GM13977 (cell line): ENCODE data around the gene RHBDL2.
A peak's percentile ranks its signal among the peaks of the same experiment; 100 is the strongest.
"Not testable (repeated sequence)": the region's sequence is repeated elsewhere in the genome, so short reads cannot be mapped to it uniquely, and the experiment has no call there.

Experiments
- DNase-seq: peaks from one replicate; pipeline ENCODE4 v3.0.0; 2012; ENCODE audit warnings: low spot score
- CTCF ChIP-seq: IDR thresholded peaks from 2 replicates; pipeline ENCODE4 v1.5.1; 2012; ENCODE audit warnings: mild to moderate bottlenecking, control low read depth; ENCODE audit not compliant: insufficient read depth; ENCODE audit errors: extremely low read depth, missing control alignments
- in situ Hi-C: fragments of 300-500 bp; cut with MboI; formaldehyde crosslinking; loops from one replicate; pipeline ENCODE4 v1.12.0; 2022; ENCODE audit warnings: low sequenced_read_pairs, low pct_unique_long_range_greater_than_20kb, mixed read lengths, inconsistent platforms; ENCODE audit not compliant: unreplicated experiment

RHBDL2 gene

DNA sequence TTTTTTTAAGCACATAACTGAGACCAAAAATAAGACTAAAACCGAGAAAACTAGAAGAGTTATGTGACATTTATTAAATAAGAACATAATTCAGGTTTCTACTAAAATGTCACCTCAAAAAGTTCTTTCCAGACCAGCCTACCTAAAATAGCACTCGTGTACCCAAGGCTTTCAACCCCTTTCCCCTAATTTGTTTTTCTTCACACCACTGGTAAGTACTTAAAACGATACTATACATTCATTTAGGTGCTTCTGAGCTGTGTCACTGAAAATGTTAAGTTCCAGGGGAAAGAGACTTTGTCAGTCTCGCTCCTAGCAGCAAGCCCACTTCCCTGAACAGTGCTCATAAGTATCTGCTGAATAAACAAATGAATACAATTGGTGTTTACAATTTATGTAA is 88.8 kb downstream of the RHBDL2 start:
- peak; percentile 53 for DNase-seq
- in situ Hi-C loops = no loop called here
- TF ChIP-seq CTCF = no peak

DNA sequence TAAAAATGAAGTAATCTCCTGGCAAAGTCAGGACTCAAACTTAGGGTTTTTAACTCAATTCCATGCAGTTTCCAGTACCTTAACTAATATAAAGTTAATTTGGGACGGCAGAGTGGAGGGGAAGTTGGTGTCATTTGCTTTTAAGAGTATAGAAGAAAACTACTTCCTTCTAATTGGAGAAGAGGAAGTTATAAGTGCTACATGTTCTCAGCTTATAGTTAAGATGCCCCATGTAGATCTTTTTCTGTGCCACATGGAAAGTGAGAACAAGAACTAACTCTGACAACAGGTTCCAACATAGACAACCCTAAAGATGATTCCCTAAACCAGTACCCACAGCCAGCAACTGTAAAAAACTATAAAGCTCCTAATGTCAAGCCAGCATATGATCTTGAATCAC is 93.6 kb downstream of the RHBDL2 start:
- TF ChIP-seq CTCF = no peak
- no peak for DNase-seq
- in situ Hi-C loops = loop anchor here (25.0 kb wide), 1 partner anchor 811 kb away; the partner anchor contains the start of gene POU3F1

- in situ Hi-C loops = loop anchor here (25.0 kb wide), 1 partner anchor 809 kb away; the partner anchor contains the start of gene POU3F1
- DNase-seq = no peak
- no peak for TF ChIP-seq CTCF
These were observed 95.4 kb downstream of the RHBDL2 start for GRCh38 chr1:38846210-38846609.

DNA sequence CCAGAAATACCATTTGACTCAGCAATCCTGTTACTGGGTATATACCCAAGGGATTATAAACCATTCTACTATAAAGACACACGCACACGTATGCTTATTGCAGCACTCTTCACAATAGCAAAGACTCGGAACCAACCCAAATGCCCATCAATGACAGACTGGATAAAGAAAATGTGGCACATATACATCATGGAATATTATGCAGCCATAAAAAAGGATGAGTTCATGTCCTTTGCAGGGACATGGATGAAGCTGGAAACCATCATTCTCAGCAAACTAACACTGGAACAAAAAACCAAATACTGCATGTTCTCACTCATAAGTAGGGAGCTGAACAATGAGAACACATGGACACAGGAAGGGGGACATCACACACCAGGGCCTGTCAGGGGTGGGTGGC is 96.5 kb downstream of the RHBDL2 start:
- DNase-seq = not testable (repeated sequence)
- in situ Hi-C loops = loop anchor here (25.0 kb wide), 1 partner anchor 808 kb away; the partner anchor contains the start of gene POU3F1

GRCh38 chr1:38840281-38840680 is 101.3 kb downstream of the RHBDL2 start:
- in situ Hi-C loops = loop anchor here (25.0 kb wide), 1 partner anchor 803 kb away; the partner anchor contains the start of gene POU3F1
- TF ChIP-seq CTCF = no peak
- DNase-seq = no peak

- TF ChIP-seq CTCF = no peak
- in situ Hi-C loops = loop anchor here (25.0 kb wide), 1 partner anchor 802 kb away; the partner anchor contains the start of gene POU3F1
- DNase-seq = no peak
These were observed 102.3 kb downstream of the RHBDL2 start for GRCh38 chr1:38839363-38839762.

DNA sequence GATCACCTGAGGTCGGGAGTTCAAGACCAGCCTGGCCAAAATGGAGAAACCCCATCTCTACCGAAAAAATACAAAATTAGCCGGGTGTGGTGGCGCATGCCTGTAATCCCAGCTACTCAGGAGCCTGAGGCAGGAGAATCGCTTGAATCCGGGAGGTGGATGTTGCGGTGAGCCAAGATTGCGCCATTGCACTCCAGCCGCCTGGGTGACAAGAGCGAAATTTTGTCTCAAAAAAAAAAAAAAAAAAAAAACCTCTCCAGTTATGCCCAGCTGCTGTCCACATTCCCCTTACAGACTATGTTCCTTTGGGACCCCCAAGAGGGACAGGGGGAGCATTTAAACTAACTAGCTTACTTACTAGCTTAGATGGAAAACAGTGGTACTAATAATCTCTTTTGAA is 105.3 kb downstream of the RHBDL2 start:
- not testable (repeated sequence) for DNase-seq
- in situ Hi-C loops = loop anchor here (25.0 kb wide), 1 partner anchor 799 kb away; the partner anchor contains the start of gene POU3F1
